Osteocyte (in vitro differentiated cells): ENCODE data around the gene LIMCH1. TPM values are rescaled to one million over a fixed set of nuclear protein-coding genes. Genes with fewer than 3 reads are reported as not detected.

Experiments
- DNase-seq: peaks from one replicate; pipeline ENCODE4 v3.0.0; 2021; ENCODE audit warnings: mixed read lengths; ENCODE audit not compliant: unreplicated experiment; ENCODE audit errors: extremely low spot score
- H3K27ac Mint-ChIP-seq: one replicate; pipeline ENCODE4 v1.8.0; 2021; ENCODE audit warnings: mild to moderate bottlenecking, mixed read lengths; ENCODE audit not compliant: unreplicated experiment
- H3K27me3 Mint-ChIP-seq: one replicate; pipeline ENCODE4 v1.8.0; 2021; ENCODE audit warnings: mixed read lengths; ENCODE audit not compliant: unreplicated experiment
- H3K36me3 Mint-ChIP-seq: one replicate; pipeline ENCODE4 v1.8.0; 2021; ENCODE audit warnings: mixed read lengths; ENCODE audit not compliant: unreplicated experiment
- H3K4me1 Mint-ChIP-seq: one replicate; pipeline ENCODE4 v1.8.0; 2021; ENCODE audit warnings: mixed read lengths; ENCODE audit not compliant: unreplicated experiment
- H3K4me3 Mint-ChIP-seq: one replicate; pipeline ENCODE4 v1.8.0; 2021; ENCODE audit warnings: mild to moderate bottlenecking, moderate library complexity, mixed read lengths; ENCODE audit not compliant: unreplicated experiment
- H3K9me3 Mint-ChIP-seq: one replicate; pipeline ENCODE4 v1.8.0; 2021; ENCODE audit warnings: mixed read lengths; ENCODE audit not compliant: unreplicated experiment
- CTCF ChIP-seq: fragments of 200-600 bp; sonication (generic); IDR thresholded peaks from 2 replicates; pipeline ENCODE4 v1.5.0; 2021; ENCODE audit warnings: antibody characterized with exemption, mild to moderate bottlenecking, moderate library complexity
- total RNA-seq: library from RNA; stranded (reverse); gene quantifications from 2 replicates; pipeline ENCODE4 v1.2.1, GENCODE V29; 2021

Gene LIMCH1
- total RNA-seq, 1 donor from 2014 or later: 0.43 TPM

- no peak overlapping the region for H3K4me3 Mint-ChIP-seq
- no peaks in the 10 kb centered on the region for H3K36me3 Mint-ChIP-seq
- H3K27me3 Mint-ChIP-seq: peaks cover 3% of the 10 kb centered on the region
- no peak for TF ChIP-seq CTCF
- no peak overlapping the region for H3K27ac Mint-ChIP-seq
- H3K4me1 Mint-ChIP-seq: no peaks in the 10 kb centered on the region
- no peak for DNase-seq
- H3K9me3 Mint-ChIP-seq: no peaks in the 10 kb centered on the region
Measured at GRCh38 chr4:41586675-41587225, 48.8 kb downstream of the LIMCH1 start.

- Mint-ChIP-seq H3K27me3 (peaks cover 3% of the 10 kb centered on the region), H3K9me3 (no peaks in the 10 kb centered on the region), H3K4me3 (no peak overlapping the region), H3K4me1 (no peaks in the 10 kb centered on the region), H3K27ac (no peak overlapping the region), H3K36me3 (no peaks in the 10 kb centered on the region)
- no peak for TF ChIP-seq CTCF
- no peak for DNase-seq
Measured at GRCh38 chr4:41587286-41587685, 49.3 kb downstream of the LIMCH1 start.

GRCh38 chr4:41590591-41590990, 52.6 kb downstream of the LIMCH1 start:
- no peaks in the 10 kb centered on the region for H3K36me3 Mint-ChIP-seq
- H3K4me1 Mint-ChIP-seq: no peaks in the 10 kb centered on the region
- no peak overlapping the region for H3K27ac Mint-ChIP-seq
- TF ChIP-seq CTCF: no peak
- H3K4me3 Mint-ChIP-seq: no peak overlapping the region
- peaks cover 8% of the 10 kb centered on the region for H3K27me3 Mint-ChIP-seq
- DNase-seq: no peak
- no peaks in the 10 kb centered on the region for H3K9me3 Mint-ChIP-seq

- no peak for DNase-seq
- Mint-ChIP-seq H3K4me1 (no peaks in the 10 kb centered on the region), H3K9me3 (no peaks in the 10 kb centered on the region), H3K27ac (no peak overlapping the region), H3K36me3 (no peaks in the 10 kb centered on the region), H3K27me3 (peaks cover 16% of the 10 kb centered on the region), H3K4me3 (no peak overlapping the region)
- TF ChIP-seq CTCF: no peak
Measured at GRCh38 chr4:41594432-41594831, 56.5 kb downstream of the LIMCH1 start.

- Mint-ChIP-seq H3K4me3 (no peak overlapping the region), H3K36me3 (no peaks in the 10 kb centered on the region), H3K9me3 (no peaks in the 10 kb centered on the region), H3K27me3 (peaks cover 30% of the 10 kb centered on the region), H3K27ac (no peak overlapping the region), H3K4me1 (no peaks in the 10 kb centered on the region)
- no peak for DNase-seq
- TF ChIP-seq CTCF: no peak
Measured at GRCh38 chr4:41597494-41597893, 59.5 kb downstream of the LIMCH1 start.
